Activated naive CD8-positive, alpha-beta T cell treated with anti-CD3 and anti-CD28 coated beads for 36 hours (primary cell): ENCODE measurements around the gene ZBTB7C. TPM values are rescaled to one million over a fixed set of nuclear protein-coding genes. Genes with fewer than 3 reads are reported as not detected.

Experiments used
- DNase-seq: peaks from one replicate; pipeline ENCODE4 v3.0.0; 2021
- H3K27ac Mint-ChIP-seq: one replicate; pipeline ENCODE4 v1.8.0; 2022; ENCODE audit warnings: mild to moderate bottlenecking, moderate library complexity, mixed read lengths
- H3K27me3 Mint-ChIP-seq: one replicate; pipeline ENCODE4 v1.8.0; 2022; ENCODE audit warnings: mild to moderate bottlenecking, mixed read lengths
- H3K36me3 Mint-ChIP-seq: one replicate; pipeline ENCODE4 v1.8.0; 2021; ENCODE audit warnings: mild to moderate bottlenecking, mixed read lengths
- H3K4me1 Mint-ChIP-seq: one replicate; pipeline ENCODE4 v1.8.0; 2021; ENCODE audit warnings: mixed read lengths
- H3K4me3 Mint-ChIP-seq: one replicate; pipeline ENCODE4 v1.8.0; 2022; ENCODE audit warnings: mild to moderate bottlenecking, moderate library complexity, mixed read lengths
- H3K9me3 Mint-ChIP-seq: one replicate; pipeline ENCODE4 v1.8.0; 2022; ENCODE audit warnings: mixed read lengths
- total RNA-seq, 2 experiments: library from RNA; stranded (reverse); gene quantifications; one replicate each; pipeline ENCODE4 v1.2.3, GENCODE V29; 2021

Gene ZBTB7C
- total RNA-seq, 2 experiments from 2014 or later: not detected

DNA sequence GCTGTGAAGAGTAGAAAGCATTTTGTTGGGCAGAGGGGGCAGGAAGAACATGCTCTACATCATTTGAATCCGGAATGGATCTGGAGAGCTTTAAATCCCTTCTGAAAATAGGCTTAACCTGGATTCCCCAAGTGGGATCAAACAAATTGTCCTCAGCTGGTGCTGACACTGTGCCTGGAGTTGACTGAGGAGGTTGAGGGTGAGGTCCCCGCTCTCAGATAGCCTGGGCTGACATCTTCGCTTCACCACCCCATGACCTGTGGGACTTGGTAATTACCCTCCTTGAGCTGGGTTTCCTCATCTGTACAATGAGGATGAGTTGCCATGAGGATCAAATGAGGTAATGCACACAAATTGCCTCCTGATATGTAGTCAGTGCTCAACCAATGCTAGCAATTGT, 360.9 kb downstream of the ZBTB7C start:
- H3K36me3 Mint-ChIP-seq: no peaks in the 10 kb centered on the region

DNA sequence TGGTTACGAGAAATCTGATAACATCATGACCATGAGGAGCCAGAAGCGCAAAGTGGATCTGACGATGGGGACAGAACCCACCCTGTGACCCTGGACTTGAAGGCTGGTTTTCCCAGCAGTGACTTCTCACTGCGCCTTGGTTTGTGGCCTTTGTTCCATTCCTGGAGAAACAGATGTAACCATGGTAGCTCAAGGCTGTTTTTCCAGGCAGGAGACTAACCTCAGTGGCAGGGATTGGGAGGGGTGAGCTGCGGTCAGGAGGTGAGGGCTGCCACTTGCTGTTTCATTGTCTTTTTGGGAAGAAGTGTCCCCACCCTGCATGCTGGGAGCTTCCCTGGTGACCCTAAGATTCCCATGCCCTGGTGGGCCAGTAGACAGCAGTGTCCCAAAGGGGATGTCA, 362.3 kb downstream of the ZBTB7C start:
- Mint-ChIP-seq H3K9me3 (peaks cover 5% of the 10 kb centered on the region), H3K27me3 (peaks cover 14% of the 10 kb centered on the region), H3K27ac (no peak overlapping the region), H3K4me1 (no peaks in the 10 kb centered on the region), H3K36me3 (no peaks in the 10 kb centered on the region), H3K4me3 (no peak overlapping the region)
- no peak for DNase-seq

More for the DNA sequence above, 360.9 kb downstream of the ZBTB7C start:
- Mint-ChIP-seq H3K4me1 (no peaks in the 10 kb centered on the region), H3K27me3 (peaks cover 23% of the 10 kb centered on the region), H3K9me3 (peaks cover 5% of the 10 kb centered on the region), H3K27ac (no peak overlapping the region), H3K4me3 (no peak overlapping the region)
- DNase-seq: no peak

DNA sequence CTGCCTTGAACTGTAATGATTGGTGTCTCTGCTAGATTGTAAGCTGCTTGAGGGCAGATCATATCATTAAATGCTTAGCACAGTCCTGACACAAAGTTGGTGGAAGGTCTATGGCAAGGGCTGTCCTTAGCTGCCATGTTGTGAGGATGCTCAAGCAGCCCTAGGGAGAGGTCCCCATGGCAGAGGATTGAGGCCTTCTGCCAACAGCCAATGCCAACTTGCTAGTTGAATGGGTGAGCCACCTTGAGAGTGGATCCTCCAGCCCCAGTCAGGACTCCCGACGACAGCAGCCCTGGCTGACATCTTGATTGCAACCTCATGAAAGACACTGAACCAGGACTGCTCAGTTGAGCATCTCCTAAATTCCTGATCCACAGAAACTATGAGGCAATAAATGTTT, 363.4 kb downstream of the ZBTB7C start:
- Mint-ChIP-seq H3K36me3 (no peaks in the 10 kb centered on the region), H3K27me3 (peaks cover 7% of the 10 kb centered on the region), H3K27ac (no peak overlapping the region), H3K9me3 (peaks cover 5% of the 10 kb centered on the region), H3K4me1 (no peaks in the 10 kb centered on the region), H3K4me3 (no peak overlapping the region)
- no peak for DNase-seq

DNA sequence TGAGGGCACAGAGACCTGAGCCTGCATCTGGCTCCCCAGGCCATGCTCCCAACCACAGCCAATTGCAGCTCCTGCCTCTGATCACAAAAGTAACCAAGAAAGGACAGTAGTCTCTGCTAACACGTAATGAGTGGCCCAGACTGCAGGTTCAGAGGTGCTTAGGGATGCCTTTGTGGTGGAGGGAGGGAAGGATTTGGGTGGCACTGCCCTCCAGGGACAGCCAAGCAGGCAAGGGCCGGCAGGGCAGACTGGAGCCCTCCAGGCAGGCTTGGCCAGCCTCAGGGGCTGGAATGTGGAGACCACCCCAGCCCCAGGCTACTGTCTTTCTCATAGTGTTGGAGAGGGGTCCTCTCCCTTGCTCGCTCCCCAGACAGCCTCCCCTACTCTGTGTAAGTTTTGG, 364.2 kb downstream of the ZBTB7C start:
- no peak overlapping the region for H3K27ac Mint-ChIP-seq
- H3K4me3 Mint-ChIP-seq: no peak overlapping the region
- H3K36me3 Mint-ChIP-seq: no peaks in the 10 kb centered on the region
- H3K4me1 Mint-ChIP-seq: no peaks in the 10 kb centered on the region
- no peak for DNase-seq
- peaks cover 5% of the 10 kb centered on the region for H3K9me3 Mint-ChIP-seq
- H3K27me3 Mint-ChIP-seq: peaks cover 4% of the 10 kb centered on the region

DNA sequence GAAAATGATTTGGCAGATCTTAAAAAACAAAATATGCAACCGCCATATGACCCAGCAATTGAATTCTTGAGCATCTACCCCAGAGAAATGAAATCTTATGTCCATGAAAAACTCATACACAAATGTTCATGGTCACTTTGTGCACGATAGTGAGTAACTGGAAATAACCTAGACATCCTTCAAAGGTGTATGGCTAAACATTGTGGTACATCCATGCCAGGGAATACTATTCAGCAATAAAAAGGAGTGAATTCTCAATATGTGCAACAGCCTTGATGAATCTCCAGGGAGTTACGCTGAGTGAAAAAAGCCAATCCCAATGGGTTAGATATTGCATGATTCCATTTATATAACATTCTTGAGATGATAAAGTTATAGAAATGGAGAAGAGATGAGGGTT, 366.0 kb downstream of the ZBTB7C start:
- no peaks in the 10 kb centered on the region for H3K36me3 Mint-ChIP-seq
- H3K4me3 Mint-ChIP-seq: no peak overlapping the region
- H3K4me1 Mint-ChIP-seq: no peaks in the 10 kb centered on the region
- no peak for DNase-seq
- H3K9me3 Mint-ChIP-seq: peaks cover 5% of the 10 kb centered on the region
- H3K27me3 Mint-ChIP-seq: peaks cover 4% of the 10 kb centered on the region
- no peak overlapping the region for H3K27ac Mint-ChIP-seq

DNA sequence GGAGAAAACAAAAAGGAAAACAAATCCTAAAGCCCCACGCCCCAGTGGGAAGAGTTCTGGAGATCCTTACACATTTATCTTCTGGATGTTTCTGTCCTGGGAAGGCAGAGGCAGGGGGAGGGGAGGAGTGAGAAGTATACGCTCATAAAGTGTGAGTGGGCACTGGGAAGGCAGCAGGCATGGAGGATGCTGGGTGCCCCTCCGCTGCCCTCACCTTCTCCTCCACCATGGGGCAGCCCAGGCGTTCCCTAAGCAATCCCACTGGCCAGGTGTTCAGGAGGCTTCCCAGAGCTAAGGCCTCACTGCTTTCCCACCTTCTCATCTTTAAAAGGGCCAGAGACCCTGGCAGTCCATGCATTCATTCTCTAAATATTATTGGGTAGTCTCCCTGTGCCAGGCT, 366.8 kb downstream of the ZBTB7C start:
- Mint-ChIP-seq H3K9me3 (peaks cover 5% of the 10 kb centered on the region), H3K4me3 (no peak overlapping the region), H3K27me3 (peaks cover 4% of the 10 kb centered on the region), H3K36me3 (no peaks in the 10 kb centered on the region), H3K27ac (no peak overlapping the region), H3K4me1 (no peaks in the 10 kb centered on the region)
- no peak for DNase-seq

DNA sequence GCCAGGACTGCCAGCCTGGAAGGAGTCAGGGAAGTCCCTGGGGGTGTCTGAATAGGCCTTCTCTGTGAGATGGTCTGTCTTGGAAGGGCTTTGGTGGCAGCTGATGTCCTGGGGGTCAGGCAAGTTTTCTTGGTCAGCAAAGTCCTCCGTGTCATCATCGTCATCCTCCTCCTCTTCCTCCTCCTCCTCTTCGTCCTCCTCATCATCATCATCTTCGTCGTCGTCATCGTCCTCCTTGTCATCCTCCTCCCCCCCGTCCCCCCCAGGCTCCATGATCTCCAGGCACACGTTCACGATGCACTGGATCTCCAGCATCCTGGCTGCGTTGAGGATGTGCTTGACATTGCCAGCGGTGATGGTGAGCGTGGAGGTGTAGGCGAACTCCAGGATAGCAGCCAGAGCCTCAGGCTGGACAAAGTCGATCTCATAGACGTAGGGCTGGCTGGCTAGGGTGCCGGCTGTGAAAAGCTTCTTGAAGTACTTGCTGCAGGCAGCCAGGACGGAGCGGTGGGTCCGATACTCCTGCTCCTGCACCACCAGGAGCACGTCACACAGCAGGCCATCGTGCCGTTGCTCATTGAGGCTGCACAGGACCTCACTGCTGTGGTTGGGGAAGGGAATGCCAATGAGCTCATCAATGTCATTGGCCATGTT, 368.6 kb downstream of the ZBTB7C start:
- peaks cover 4% of the 10 kb centered on the region for H3K27me3 Mint-ChIP-seq
- no peaks in the 10 kb centered on the region for H3K4me1 Mint-ChIP-seq
- no peak overlapping the region for H3K27ac Mint-ChIP-seq
- H3K4me3 Mint-ChIP-seq: no peak overlapping the region
- H3K9me3 Mint-ChIP-seq: peaks cover 4% of the 10 kb centered on the region
- H3K36me3 Mint-ChIP-seq: no peaks in the 10 kb centered on the region
- no peak for DNase-seq

DNA sequence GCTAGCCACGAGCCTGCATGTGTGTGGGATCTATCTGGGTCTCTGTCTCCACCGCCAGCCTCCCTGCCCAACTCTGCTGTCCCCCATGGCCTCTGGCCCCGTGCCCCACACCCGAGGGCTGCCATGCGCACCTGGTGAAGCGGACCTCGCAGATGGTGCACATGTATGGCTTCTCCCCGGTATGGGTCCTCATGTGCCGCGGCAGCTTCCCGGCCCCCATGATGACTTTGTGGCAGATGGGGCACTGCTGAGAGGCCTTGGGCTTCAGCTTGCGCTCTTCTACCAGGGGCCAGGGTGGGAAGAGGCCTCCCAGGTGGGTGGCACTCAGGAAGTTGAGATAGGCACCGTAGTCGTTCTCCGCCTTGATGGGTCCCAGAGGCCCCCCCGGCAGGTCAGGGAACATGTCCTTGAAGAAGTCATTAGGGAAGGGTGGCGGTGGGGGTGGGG, 369.4 kb downstream of the ZBTB7C start:
- peaks cover 2% of the 10 kb centered on the region for H3K9me3 Mint-ChIP-seq
- no peak overlapping the region for H3K4me3 Mint-ChIP-seq
- H3K36me3 Mint-ChIP-seq: no peaks in the 10 kb centered on the region
- H3K27ac Mint-ChIP-seq: no peak overlapping the region
- no peak for DNase-seq
- no peaks in the 10 kb centered on the region for H3K4me1 Mint-ChIP-seq
- H3K27me3 Mint-ChIP-seq: peaks cover 4% of the 10 kb centered on the region

DNA sequence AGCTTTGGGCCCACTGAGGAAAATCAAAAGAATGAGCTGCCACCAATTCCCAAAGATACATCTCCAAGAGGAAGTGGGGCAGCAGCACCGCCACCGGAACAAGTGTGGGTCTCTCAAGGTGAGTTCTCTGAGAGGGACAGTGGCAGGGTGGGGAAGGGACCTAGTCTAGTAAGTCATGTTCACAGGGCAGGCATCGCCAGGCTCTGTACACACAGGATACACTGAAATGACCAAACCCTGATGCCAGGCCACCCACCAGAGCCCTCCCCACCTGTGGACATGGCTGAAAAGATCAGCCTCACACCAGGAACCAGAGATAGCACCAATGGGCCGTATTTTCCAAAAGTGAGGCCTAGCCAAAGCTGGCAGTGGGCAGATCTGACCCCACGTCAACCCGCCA, 370.5 kb downstream of the ZBTB7C start:
- Mint-ChIP-seq H3K4me1 (no peaks in the 10 kb centered on the region), H3K36me3 (no peaks in the 10 kb centered on the region), H3K27me3 (peaks cover 3% of the 10 kb centered on the region), H3K9me3 (peaks cover 2% of the 10 kb centered on the region), H3K4me3 (no peak overlapping the region), H3K27ac (no peak overlapping the region)
- DNase-seq: no peak

DNA sequence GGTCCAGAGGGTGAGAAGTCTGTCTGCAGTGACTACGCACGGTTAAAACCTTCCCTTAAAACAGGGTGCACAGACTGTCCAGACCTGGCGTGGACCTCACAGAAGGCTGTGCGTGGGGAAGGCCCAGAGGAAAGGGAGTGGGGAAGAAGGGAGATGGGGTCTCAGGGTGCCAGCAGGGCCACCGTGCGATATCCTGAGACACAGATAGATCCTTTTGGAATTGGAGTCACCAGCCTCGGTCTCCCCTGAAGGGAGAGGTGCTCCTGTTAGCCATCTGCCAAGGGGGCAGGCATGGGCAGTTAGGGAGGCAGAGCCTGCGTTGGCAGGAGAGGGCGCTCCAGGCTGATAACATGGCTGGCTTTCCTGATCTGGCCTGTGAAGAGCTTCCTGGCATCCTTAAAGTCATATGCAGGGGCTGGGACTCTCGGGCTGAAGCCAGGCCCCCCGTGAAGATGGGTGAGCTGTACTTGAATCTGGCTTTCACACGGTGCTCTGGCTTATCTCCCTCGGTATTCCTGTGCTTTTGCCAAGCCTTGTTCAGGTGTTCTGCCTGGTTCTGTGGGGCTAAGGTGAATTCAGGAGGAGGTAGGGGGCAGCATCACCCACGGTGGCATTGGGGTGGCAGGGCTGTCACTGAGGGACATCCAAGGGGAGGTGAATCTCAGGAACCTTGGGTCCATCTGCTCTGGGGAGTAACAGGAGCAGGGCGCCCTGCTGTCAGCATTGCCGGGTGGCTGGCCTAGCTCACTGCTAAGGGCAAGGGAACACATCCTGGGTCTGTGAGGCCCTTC, 371.5 kb downstream of the ZBTB7C start:
- H3K4me3 Mint-ChIP-seq: no peak overlapping the region
- H3K9me3 Mint-ChIP-seq: no peaks in the 10 kb centered on the region
- no peak for DNase-seq
- H3K36me3 Mint-ChIP-seq: no peaks in the 10 kb centered on the region
- H3K27ac Mint-ChIP-seq: no peak overlapping the region
- H3K27me3 Mint-ChIP-seq: no peaks in the 10 kb centered on the region
- H3K4me1 Mint-ChIP-seq: no peaks in the 10 kb centered on the region

DNA sequence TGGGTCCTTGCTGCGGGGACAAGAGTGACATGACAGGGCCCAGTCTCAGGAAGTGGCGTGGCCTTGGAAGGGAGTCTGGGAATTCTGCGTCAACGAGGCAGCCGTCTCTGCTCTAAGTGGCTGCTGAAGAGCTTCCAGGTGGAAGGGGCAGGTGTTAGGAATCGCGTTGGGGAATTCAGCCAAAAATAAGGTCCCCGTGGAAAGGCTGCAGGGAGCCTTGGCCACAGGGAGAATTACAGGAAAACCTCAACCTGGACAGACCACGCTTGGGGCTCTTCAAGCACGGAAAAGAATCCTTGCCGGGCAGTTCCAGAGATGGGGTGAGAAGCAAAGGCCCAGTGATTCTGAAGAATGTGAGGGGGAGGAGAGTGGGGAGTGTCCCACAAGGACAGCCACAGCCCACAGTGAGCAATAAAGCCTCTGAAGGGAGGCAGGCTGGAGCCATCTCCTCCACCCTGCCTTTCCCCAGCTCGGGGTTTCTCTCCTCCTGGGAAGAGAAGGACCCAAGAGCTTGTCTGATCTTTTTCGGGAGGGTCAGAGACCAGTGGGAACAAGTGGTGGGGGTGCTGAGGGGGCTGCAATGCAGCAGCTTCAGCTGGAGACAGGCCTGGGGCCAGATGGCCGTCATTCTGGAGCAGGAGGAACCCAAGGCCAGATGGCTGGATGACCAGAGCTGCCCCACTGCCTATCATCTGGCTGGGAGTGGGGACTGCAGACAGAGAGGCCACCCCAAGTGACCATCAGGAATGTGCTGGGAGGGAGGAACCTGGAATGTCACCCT, 372.4 kb downstream of the ZBTB7C start:
- Mint-ChIP-seq H3K36me3 (no peaks in the 10 kb centered on the region), H3K9me3 (no peaks in the 10 kb centered on the region), H3K27ac (no peak overlapping the region), H3K27me3 (no peaks in the 10 kb centered on the region), H3K4me3 (no peak overlapping the region), H3K4me1 (no peaks in the 10 kb centered on the region)
- no peak for DNase-seq

DNA sequence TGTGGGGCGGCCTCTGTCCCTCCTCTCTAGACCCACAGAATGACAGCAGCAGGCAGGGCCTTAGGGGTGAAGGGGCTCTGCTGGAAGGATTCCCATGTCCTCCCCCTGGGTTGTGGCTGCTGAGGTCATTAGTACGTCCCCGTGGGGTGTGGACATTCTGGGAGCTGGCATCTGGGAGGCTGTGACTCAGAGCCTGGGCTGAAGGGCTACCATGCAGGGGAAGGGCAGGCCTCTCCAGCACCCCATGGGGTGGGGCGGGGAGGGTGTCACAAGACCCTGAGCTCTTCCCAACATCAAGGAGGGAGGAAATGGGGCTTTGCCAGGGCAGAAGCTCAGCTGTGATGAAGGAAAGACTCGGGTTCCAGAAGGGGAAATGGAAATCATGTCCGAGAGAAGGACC, 373.0 kb downstream of the ZBTB7C start:
- Mint-ChIP-seq H3K9me3 (no peaks in the 10 kb centered on the region), H3K36me3 (no peaks in the 10 kb centered on the region)
- DNase-seq: no peak

DNA sequence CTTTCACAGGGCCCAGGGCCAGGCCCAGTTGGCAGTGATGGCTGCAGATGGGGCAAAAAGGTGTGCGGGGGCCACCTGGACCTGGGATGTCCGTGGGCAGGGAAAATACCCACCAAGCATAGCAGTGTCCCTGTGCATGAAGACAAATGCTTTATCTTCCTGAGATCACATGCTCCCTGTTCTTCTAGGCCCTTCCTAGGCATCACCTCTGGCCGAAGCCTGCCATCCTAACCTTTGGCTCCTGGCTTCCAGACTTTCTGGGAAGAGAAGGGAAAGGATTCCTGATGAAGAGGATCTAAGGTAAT, 373.7 kb downstream of the ZBTB7C start:
- no peak overlapping the region for H3K27ac Mint-ChIP-seq
- no peaks in the 10 kb centered on the region for H3K4me1 Mint-ChIP-seq
- no peaks in the 10 kb centered on the region for H3K27me3 Mint-ChIP-seq
- no peaks in the 10 kb centered on the region for H3K9me3 Mint-ChIP-seq
- no peak overlapping the region for H3K4me3 Mint-ChIP-seq
- no peak for DNase-seq
- no peaks in the 10 kb centered on the region for H3K36me3 Mint-ChIP-seq

More for the DNA sequence above, 373.0 kb downstream of the ZBTB7C start:
- H3K4me1 Mint-ChIP-seq: no peaks in the 10 kb centered on the region
- H3K27ac Mint-ChIP-seq: no peak overlapping the region
- no peak overlapping the region for H3K4me3 Mint-ChIP-seq
- no peaks in the 10 kb centered on the region for H3K27me3 Mint-ChIP-seq

DNA sequence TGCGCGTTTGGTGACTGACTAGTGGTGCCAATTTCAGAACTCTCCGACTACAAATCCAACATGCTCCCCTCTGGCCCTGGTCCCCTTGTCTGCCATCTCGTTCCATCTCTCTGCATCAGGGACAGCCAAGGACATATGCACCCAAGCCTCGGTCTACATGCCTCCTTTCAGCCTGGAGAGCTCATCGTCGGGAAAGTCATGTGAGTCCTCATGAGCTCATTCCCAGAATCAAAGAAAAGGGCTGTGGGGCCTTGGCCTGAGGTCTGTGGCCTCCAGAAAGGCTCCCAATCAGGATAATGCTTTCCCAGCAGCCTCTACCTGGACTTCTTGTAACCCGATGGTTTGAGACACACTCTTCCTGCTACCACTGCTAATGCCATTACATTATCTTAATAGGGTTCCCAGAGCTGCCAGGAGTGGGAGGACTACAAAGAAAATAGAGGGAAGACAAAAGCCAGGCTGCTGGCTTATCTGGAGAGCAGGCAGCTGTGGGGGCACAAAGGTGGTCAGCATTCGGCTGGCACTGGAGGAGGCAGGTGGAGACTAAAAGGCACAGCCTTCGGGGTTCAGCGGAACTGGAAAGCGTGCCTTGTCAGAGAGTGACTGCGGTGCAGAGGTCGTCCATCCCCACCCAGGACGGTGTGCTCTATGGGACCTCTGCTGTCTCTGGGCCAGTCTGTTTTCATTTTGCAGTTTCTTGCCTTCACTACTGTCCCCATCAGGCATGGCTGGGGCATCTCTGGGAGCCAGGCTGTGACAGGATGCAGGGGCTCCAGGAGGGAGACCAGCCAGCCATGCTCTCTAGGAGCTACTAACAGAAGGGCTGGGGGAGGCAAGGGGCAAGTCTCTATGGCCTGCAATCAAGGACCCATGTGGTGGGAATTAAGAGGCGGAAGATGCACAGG, 374.3 kb downstream of the ZBTB7C start:
- Mint-ChIP-seq H3K4me3 (no peak overlapping the region), H3K27ac (no peak overlapping the region), H3K9me3 (no peaks in the 10 kb centered on the region), H3K27me3 (no peaks in the 10 kb centered on the region), H3K36me3 (no peaks in the 10 kb centered on the region), H3K4me1 (no peaks in the 10 kb centered on the region)
- no peak for DNase-seq
